Prostate gland (tissue), 2 donors: ENCODE results near the gene VENTX.

Experiments
- CTCF ChIP-seq, 4 experiments: fragments of 200-600 bp in 2 of 4; fragments of 450-650 bp in 2 of 4; sonication (generic) in 2 of 4; IDR thresholded peaks; 1 replicate in 3 of 4; 2 replicates in 1 of 4; pipeline ENCODE4 v1.5.1; 2016 to 2019; ENCODE audit warnings: antibody characterized with exemption in 4 of 4, mild to moderate bottlenecking in 2 of 4, moderate library complexity in 2 of 4
- POLR2A ChIP-seq: fragments of 450-650 bp; IDR thresholded peaks from one replicate; pipeline ENCODE4 v1.6.1; 2016; ENCODE audit warnings: antibody characterized with exemption, mild to moderate bottlenecking
- POLR2AphosphoS5 ChIP-seq: sonication (generic); formaldehyde crosslinking; IDR thresholded peaks from one replicate; pipeline ENCODE4 v1.6.1; 2017; ENCODE audit warnings: antibody characterized with exemption

- TF ChIP-seq CTCF (IDR thresholded peaks at IDR 0.05) (no peak), POLR2A (no peak), POLR2AphosphoS5 (no peak)
Measured at GRCh38 chr10:133206356-133207040, 31.2 kb upstream of the VENTX start.
